HL-60 (cell line): Measurements from ENCODE around the gene GNG12.

Source experiments
- GABPA ChIP-seq: IDR thresholded peaks from 2 replicates; pipeline ENCODE4 v1.6.1; 2012; ENCODE audit warnings: low read depth
- POLR2AphosphoS5 ChIP-seq: IDR thresholded peaks from 2 replicates; pipeline ENCODE4 v1.6.1; 2012; ENCODE audit warnings: low read depth
- SPI1 ChIP-seq: IDR thresholded peaks from 2 replicates; pipeline ENCODE4 v1.6.1; 2012; ENCODE audit warnings: low read depth, mild to moderate bottlenecking, borderline replicate concordance
- TF ChIP-seq, protein P1 (sequence below): IDR thresholded peaks from 2 replicates; pipeline ENCODE4 v1.6.1; 2012; ENCODE audit warnings: low read depth; ENCODE audit not compliant: insufficient replicate concordance
- TF ChIP-seq, protein P2 (sequence below): IDR thresholded peaks from one replicate; pipeline ENCODE4 v1.5.1; 2011; ENCODE audit warnings: low read length, control low read depth, inconsistent platforms; ENCODE audit not compliant: insufficient read depth

DNA sequence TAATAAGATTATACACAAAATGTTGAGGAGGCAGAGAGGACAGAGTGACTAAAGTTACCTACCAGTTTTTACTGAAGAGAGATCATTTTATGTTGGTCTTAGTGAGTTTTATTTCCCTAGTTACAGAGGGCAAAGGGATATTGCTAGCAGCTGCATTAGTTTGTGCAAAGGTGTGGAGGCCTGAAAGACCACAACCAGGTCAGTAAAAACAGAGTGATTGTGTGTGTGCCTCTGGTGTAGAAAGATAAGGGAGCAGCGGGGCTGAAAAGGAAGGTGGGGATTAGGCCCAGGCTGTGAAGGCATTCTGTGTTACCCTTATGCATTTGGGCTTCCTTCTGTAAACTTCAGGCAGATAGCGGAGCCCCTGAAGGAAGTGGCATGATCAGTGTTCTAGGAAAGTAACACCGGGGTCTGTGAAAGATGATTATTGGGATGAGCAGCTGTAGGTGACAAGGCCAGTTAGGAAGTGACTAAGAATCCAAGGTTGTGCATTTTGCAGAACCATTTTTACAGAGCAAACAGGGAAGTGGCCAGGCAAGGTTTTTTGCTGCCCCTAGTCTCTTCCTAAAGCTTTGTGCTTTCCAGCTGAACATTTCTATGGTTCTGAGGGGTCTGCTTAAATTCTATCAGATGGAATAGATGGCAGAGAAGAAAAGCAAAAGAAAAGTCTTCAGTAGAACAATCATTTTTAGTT is 144.6 kb downstream of the GNG12 start:
- TF ChIP-seq GABPA (no peak), POLR2AphosphoS5 (peak; percentile 45; the same call in 1 of the 2 replicates), SPI1 (peak; percentile 91)
- TF ChIP-seq, protein P1, sequence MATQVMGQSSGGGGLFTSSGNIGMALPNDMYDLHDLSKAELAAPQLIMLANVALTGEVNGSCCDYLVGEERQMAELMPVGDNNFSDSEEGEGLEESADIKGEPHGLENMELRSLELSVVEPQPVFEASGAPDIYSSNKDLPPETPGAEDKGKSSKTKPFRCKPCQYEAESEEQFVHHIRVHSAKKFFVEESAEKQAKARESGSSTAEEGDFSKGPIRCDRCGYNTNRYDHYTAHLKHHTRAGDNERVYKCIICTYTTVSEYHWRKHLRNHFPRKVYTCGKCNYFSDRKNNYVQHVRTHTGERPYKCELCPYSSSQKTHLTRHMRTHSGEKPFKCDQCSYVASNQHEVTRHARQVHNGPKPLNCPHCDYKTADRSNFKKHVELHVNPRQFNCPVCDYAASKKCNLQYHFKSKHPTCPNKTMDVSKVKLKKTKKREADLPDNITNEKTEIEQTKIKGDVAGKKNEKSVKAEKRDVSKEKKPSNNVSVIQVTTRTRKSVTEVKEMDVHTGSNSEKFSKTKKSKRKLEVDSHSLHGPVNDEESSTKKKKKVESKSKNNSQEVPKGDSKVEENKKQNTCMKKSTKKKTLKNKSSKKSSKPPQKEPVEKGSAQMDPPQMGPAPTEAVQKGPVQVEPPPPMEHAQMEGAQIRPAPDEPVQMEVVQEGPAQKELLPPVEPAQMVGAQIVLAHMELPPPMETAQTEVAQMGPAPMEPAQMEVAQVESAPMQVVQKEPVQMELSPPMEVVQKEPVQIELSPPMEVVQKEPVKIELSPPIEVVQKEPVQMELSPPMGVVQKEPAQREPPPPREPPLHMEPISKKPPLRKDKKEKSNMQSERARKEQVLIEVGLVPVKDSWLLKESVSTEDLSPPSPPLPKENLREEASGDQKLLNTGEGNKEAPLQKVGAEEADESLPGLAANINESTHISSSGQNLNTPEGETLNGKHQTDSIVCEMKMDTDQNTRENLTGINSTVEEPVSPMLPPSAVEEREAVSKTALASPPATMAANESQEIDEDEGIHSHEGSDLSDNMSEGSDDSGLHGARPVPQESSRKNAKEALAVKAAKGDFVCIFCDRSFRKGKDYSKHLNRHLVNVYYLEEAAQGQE: no peak
- TF ChIP-seq, protein P2, sequence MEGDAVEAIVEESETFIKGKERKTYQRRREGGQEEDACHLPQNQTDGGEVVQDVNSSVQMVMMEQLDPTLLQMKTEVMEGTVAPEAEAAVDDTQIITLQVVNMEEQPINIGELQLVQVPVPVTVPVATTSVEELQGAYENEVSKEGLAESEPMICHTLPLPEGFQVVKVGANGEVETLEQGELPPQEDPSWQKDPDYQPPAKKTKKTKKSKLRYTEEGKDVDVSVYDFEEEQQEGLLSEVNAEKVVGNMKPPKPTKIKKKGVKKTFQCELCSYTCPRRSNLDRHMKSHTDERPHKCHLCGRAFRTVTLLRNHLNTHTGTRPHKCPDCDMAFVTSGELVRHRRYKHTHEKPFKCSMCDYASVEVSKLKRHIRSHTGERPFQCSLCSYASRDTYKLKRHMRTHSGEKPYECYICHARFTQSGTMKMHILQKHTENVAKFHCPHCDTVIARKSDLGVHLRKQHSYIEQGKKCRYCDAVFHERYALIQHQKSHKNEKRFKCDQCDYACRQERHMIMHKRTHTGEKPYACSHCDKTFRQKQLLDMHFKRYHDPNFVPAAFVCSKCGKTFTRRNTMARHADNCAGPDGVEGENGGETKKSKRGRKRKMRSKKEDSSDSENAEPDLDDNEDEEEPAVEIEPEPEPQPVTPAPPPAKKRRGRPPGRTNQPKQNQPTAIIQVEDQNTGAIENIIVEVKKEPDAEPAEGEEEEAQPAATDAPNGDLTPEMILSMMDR: no peak
